HG03103 (cell line): ENCODE results near the gene PTH2.
"Not testable (repeated sequence)": the region's sequence is repeated elsewhere in the genome, so short reads cannot be mapped to it uniquely, and the experiment has no call there.

Experiments
- ATAC-seq: cut with Tn5 transposase; IDR thresholded peaks from one replicate; pipeline ENCODE4 v1.9.1; 2021; ENCODE audit warnings: low read depth; ENCODE audit not compliant: unreplicated experiment

The PTH2 gene, protein sequence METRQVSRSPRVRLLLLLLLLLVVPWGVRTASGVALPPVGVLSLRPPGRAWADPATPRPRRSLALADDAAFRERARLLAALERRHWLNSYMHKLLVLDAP

DNA sequence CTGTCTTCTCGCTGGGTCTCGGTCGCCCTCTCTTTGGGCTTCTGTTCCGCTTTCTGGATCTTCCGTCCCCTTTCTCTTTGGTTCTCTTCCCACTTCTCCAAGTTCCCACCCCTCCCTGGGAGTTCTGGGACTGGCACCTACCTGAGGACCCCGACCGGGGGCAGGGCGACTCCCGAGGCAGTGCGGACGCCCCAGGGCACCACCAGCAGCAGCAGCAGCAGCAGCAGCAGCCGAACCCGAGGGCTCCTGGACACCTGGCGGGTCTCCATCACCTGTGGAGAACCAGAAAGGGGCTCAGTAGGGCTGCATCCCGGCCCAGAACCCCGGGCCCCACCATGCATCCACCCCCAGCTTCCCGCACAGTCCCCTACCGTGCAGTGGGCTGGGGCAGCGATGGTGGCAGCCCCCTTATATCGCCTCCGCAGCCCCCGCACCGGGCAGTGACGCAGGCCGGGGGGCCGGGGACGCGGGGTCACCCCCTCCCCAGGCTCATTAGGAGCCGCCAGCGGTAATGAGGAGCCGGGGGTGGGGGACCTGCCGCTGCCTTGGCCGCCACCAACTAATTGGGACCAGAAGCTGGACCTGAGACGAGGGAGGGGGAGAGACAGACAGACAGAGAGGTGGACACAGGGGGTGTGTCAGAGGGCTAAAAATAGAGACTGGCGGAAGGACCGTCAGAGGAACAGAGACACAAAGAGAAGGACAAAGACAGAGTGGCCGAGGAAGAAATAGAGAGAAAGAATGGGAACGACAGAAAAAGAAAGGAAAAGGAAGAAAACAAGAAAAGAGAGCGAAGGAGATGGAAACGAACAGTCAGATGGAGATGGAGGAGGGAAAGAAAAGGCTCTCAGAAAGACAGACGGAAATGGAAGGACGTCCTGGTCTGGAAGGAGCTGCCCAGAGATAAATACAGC, at the start of gene PTH2:
Gene PTH2, minus strand, starts transcription at position 371 of the 914 bp plus-strand sequence. Its CDS starts 102 bp downstream, at position 269.
- ATAC-seq: no peak

DNA sequence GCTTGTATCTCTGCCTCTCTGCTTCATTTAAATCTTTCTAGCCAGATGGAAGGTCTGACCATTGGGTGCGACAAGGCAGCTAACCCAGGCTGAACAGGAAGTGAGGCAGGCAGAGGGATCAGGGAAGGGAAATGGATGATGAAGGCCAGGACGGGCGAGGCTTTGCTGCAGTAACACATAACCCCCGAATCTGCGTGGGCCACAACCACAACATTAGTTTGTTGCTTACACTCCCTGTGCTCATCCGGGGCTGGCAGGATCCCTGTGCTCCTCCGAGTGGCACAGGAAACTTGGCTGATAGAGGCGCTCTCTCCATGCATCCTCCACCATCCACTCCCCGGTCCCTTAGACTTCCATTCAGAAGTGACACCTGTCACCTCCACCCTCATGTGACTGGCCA, 49.7 kb upstream of the PTH2 start:
- no peak for ATAC-seq

DNA sequence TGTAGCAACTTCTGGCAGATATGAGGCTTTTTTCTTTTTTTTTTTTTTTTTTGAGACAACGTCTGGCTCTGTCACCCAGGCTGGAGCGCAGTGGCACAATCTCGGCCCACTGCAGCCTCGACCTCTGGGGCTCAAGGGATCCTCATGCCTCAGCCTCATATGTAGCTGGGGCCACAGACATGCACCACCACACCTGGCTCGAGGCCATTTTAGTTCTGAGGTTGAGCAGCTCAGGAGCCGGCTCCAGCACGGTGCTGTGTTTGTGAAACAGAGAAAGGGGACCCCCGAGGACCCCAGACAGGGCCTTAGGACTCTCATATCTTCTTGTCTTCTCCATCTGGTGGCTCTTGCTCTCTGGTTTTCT, 47.4 kb upstream of the PTH2 start:
- no peak for ATAC-seq

DNA sequence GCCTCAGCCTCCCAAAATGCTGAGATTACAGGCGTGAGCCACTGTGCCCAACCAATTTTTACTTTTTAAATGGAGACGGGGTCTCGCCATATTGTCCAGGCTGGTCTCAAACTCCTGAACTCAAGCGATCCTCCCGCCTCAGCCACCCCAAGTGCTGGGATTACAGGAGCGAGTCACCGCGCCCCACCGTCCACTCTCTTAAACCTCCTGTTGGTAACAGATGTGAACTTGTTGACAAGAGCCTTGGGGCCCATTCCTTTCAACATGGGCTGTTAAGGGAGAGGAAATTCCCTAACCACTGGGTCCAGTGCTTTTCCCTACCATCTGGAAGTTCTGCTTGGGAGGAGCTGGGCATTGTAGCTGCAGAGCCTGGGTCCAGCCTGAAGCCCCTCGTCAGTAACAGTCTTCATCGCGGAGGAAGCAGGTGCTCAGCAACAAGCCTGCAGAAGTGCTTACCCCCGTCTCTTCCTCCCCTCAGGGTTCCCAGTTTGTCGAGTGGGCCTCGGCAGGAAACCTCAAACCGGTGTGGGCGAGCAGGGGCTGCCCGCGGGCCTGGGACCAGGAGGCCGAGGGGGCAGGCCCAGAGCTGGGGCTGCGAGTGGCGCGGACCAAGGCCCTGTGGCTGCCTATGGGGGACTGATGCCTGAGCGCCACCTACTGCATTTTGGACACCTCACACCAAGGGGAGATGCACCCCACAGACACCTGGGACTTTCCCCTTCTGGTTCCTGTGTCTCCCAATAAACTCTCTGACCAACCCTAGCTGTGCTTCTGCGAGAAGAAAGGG, 46.8 kb upstream of the PTH2 start:
- peak; percentile 39 for ATAC-seq

DNA sequence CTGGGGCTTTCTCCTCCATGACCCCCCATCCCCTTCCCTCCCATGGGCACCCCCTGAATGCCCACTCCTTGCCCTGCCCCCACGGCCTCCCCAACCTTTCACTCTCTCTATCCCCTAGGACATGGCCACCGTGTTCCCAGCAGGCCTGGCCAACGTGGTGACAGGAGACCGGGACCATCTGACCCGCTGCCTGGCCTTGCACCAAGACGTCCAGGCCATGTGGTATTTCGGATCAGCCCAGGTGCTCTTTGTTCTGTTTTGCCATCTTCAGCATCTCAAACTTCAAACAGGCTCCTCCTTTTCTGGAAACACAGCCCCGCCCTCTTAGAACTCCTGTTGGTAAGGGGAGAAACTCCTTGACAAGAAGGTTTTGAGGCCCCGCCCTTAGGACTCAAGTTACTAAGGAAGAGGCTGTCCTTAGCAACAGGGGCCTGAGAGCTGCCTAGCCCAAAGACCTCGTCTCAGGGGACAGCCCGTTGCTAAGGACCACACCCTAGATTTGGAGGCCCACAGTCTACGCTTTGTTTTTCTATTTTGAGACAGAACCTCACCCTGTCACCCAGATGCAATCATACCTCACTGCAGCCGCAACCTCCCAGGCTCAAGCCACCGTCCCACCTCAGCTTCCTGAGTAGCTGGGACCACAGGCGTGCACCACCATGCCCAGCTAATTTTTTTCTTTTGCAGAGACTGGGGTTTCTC, 45.7 kb upstream of the PTH2 start:
- no peak for ATAC-seq

DNA sequence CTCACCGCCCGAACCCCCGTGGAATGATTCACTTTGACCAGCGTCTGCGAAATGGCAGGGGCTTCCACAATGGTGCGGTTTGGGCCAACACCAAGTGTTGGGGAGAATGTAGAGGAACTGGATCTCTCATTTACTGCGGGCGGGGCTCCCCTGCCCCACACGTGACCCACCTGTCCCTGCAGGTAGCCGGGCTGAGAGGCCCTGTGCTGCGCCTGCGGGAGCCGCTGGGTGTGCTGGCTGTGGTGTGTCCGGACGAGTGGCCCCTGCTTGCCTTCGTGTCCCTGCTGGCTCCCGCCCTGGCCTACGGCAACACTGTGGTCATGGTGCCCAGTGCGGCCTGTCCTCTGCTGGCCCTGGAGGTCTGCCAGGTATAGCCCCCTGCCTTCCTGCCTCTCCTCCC, 45.0 kb upstream of the PTH2 start:
- no peak for ATAC-seq

DNA sequence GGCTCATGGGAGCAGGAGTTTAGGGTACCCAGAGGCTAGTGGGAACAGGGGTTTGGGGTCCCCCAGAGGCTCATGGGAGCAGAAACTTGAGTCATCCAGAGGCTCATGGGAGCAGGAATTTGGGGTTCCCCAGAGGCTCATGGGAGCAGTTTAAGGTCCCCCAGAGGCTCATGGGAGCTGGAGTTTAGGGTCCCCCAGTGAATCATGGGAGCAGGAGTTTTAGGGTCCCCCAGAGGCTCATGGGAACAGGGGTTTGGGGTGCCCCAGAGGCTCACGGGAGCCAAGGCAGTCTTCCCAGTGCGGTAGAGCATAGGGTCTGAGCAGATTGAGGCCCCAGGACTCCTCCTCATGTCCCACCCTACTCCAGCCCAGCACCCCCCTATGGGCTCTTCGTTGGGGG, 42.1 kb upstream of the PTH2 start:
- no peak for ATAC-seq

DNA sequence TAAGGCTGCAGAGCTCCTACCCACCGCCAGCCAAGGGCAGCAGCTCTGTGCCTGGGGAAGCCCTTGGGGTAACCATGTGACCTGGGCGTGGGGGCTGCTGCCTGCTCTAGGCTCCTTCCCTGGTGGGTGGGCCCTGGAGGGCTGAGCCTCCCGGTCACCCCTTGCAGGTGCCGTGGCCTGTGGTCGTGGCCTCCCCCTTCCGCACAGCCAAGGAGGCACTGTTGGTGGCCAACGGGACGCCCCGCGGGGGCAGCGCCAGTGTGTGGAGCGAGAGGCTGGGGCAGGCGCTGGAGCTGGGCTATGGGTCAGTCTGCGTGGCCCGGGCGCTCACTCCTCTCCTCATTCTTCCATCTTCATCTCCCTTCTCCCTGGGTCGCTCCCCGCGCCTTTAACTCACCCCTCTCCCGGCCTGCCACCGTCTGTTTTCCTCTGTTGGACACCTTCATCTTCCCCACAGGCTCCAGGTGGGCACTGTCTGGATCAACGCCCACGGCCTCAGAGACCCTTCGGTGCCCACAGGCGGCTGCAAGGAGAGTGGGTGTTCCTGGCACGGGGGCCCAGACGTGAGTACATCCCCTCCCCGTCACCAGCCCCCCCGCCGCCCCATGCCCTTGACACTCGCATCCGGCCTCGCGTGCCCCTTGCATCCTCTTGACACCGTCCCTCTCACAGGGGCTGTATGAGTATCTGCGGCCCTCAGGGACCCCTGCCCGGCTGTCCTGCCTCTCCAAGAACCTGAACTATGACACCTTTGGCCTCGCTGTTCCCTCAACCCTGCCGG, 40.9 kb upstream of the PTH2 start:
- no peak for ATAC-seq

DNA sequence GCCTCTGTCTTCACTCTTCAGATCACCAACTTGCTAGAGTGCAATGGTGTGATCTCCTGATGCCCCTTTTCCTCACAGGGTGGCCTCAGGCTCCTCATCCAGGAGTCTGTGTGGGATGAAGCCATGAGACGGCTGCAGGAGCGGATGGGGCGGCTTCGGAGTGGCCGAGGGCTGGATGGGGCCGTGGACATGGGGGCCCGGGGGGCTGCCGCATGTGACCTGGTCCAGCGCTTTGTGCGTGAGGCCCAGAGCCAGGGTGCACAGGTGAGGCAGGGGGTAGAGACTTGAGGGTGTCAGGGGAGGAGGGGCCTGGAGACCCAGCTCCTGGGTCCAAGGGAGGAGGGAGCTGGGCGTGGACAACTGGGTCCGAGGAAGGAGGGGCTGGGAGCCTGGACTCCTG, 39.3 kb upstream of the PTH2 start:
- no peak for ATAC-seq

DNA sequence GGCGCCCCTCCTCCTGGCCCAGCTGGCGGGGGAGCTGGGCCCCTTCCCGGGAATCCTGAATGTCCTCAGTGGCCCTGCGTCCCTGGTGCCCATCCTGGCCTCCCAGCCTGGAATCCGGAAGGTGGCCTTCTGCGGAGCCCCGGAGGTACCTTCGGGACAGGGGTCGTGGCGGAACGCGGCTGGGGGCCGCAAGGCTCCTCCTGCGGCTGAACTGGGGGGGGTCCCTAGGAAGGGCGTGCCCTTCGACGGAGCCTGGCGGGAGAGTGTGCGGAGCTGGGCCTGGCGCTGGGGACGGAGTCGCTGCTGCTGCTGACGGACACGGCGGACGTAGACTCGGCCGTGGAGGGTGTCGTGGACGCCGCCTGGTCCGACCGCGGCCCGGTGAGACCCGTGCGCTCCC, 38.4 kb upstream of the PTH2 start:
- ATAC-seq: no peak

DNA sequence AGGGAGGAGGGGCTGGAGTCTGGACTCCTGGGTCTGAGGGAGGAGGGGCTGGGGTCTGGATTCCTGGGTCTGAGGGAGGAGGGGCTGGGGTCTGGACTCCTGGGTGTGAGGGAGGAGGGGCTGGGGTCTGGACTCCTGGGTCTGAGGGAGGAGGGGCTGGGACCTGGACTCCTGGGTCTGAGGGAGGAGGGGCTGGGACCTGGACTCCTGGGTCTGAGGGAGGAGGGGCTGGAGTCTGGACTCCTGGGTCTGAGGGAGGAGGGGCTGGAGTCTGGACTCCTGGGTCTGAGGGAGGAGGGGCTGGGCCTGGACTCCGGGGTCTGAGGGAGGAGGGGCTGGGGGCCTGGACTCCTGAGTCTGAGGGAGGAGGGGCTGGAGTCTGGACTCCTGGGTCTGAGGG, 37.9 kb upstream of the PTH2 start:
- not testable (repeated sequence) for ATAC-seq

DNA sequence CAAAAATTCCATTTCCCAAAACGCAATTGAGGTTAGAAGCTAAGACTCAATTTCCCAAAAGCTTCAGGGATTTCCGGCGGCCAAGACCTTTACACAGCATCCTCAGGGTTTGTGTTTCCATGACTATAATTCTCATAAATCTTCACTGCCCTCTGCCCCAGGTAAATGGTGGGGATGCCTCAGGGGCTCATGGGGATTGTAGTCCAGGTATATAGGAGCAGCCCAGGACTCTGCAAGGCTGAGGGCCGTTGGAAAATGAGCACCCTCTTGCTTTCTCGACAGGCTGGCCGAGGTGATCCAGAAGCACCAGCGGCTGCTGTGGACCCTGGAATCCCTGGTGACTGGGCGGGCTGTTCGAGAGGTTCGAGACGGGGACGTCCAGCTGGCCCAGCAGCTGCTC, 36.1 kb upstream of the PTH2 start:
- no peak for ATAC-seq

DNA sequence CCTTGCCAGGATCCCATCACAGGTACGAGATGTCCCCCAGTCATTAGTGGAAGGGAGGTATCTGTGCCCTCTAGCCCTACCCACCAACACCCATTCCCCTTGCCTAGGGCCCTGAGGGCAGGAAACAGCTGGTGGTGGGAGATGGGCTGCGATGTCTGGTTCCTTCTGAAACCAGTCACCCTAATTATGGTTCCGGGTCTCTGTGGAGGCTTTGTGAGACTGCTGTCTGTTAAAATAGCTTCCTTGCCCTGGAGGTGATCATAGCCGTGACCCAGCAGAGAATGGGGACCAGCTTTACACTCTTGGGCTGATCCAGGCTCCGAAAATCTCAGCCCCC, 35.3 kb upstream of the PTH2 start:
- ATAC-seq: no peak

DNA sequence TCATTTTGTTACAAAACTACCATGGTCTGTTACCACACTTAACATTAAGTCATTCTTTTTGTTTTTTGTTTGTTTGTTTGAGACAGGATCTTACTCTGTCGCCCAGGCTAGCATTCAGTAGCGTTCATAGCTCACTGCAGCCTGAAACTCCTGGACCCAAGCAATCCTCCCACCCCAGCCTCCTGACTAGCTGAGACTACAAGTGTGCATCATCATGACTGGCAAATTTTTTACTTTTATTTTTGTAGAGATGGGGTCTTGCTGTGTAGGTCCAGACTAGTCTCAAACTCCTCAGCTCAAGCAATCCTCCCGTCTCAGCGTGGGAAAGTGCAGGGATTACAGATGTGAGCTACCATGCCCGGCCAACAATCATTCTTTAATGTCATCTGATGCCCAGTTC, 33.1 kb upstream of the PTH2 start:
- ATAC-seq: no peak

DNA sequence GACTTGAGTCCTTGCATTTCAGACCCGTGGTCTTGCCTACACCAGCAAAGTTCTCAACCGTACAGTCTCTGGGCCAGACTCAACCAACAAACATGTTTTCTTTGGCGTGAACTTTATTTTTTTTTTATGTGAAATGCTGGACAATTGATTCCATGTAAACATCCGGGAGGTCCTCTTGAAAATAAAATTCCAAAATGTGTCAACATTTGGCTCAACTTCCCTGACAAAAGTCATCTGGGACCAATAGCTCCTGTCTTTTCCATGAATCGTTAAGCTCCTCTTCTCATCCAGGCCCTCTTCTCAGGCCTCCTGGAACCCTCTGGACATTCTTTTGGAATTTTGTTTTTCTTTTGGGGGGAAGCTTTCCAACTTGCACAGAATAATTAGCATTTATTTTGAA, 32.5 kb upstream of the PTH2 start:
- ATAC-seq: no peak

DNA sequence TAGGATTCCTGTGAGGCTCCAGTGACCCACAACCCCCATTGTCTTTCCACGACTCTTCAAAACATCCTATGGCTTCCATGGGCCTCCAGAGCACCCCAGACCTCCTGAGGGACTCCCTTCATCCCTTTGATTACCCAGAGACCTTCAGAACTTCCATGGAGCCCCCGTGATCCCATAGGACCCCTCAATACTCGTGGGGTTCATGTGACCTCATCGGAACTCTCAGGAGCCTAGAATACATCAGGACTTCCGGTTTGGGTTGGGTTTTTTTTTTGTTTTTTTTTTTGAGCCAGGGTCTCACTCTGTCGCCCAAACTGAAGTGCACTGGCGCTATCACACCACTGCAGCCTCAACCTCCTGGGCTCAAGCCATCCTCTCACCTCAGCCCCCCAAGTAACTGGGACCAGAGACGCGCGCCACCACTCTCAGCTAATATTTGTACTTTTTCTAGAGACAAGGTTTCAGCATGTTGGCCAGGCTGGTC, 30.6 kb upstream of the PTH2 start:
- no peak for ATAC-seq

DNA sequence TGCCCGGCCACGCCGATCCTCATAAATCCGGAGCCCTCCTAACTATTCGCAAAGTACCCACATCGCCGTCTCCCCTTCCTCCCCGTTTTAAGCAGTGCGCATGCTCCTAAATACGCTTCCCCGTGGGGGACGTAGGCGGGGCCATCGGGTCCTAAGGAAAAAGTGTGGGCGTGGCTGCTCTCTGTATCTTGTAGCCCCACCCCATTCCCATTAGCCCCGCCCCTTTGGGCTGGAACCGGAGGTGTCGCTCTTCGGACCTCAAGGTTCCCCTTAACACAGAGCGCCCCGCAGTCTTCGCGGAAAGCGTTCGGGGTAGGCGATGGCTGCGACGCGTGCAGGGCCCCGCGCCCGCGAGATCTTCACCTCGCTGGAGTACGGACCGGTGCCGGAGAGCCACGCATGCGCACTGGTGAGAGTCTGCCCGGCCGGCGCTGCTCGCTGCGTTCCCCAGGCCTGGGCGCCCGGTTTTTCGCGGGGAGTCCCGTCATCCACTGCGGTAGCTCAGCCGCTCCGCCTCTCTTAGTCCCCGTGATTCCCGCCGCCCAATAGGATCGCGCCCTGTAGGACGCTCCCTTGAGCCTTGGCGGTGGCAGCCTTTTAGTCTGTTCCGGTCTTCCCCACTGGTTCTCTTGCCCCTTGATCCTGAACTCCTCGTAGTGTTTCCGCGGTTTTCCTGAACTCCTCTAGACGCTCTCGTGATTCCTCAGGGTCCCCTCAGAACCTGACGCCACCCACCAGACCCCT, 29.9 kb upstream of the PTH2 start, which contains the start of gene ALDH16A1:
Gene ALDH16A1, plus strand, starts transcription at position 213 of the 744 bp plus-strand sequence. Its CDS starts 107 bp downstream, at position 320.
- ATAC-seq: peak; percentile 68

DNA sequence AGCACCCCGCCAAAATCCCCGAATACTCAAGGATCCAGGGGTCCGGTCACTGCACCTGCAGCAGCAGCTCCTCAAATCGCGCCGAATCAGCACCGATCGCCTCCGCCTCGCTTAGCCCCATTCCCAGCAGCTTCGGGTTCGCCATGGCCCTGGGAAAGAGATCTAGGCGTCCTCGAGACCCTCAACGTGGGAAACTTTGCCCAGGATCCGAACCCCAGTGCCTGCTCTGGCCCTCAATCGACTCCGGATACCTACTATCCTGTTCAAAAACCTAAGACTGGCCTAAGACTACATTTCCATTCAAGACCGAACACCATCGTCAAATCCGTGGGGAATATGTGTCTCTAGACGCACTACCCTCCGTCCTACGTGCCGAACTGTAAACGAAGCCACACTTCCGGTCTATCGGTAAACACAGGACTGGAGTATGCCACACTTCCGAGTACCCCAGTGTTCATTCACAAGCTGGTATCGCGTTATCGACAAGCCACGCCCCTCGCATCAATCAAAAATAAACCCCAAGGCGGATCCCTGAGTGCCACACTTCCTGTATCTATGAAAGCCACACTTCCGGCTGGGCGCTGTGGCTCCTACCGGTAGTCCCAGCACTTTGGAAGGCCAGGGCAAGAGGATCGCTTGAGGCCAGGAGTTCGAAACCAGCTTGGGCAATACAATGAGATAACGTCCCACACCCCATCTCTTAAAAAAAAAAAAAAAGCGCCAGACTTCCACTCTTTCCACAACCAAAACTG, 28.4 kb upstream of the PTH2 start, which contains the start of gene PIH1D1:
Gene PIH1D1, minus strand, starts transcription at position 385 of the 752 bp plus-strand sequence. Its CDS starts 240 bp downstream, at position 145.
- peak; percentile 44 for ATAC-seq
